NCI-H2227 (cell line): Measurements from ENCODE around the gene CD36.
A peak's percentile ranks its signal among the peaks of the same experiment; 100 is the strongest.

Source experiments
- DNase-seq: peaks from one replicate; lab custom pipeline; 2025; ENCODE audit not compliant: unreplicated experiment; lab: John Stamatoyannopoulos, UW

CD36 gene

GRCh38 chr7:80686576-80686975, 48.1 kb downstream of the CD36 start:
- no peak for DNase-seq

- peak; percentile 86 for DNase-seq
Observed at GRCh38 chr7:80699045-80699638, 60.7 kb downstream of the CD36 start.

- DNase-seq: no peak
Observed at GRCh38 chr7:80699721-80700256, 61.3 kb downstream of the CD36 start.

- no peak for DNase-seq
Observed at GRCh38 chr7:80703272-80703671, 64.8 kb downstream of the CD36 start.

- DNase-seq: no peak
Observed at GRCh38 chr7:80705130-80705781, 66.8 kb downstream of the CD36 start.

GRCh38 chr7:80707318-80707717, 68.9 kb downstream of the CD36 start:
- no peak for DNase-seq

GRCh38 chr7:80708123-80708522, 69.7 kb downstream of the CD36 start:
- DNase-seq: no peak

GRCh38 chr7:80711531-80711930, 73.1 kb downstream of the CD36 start:
- DNase-seq: no peak

GRCh38 chr7:80719261-80719660, 80.8 kb downstream of the CD36 start:
- DNase-seq: no peak

GRCh38 chr7:80720146-80720545, 81.7 kb downstream of the CD36 start:
- no peak for DNase-seq

- no peak for DNase-seq
Observed at GRCh38 chr7:80721883-80722615, 83.6 kb downstream of the CD36 start.

- no peak for DNase-seq
Observed at GRCh38 chr7:80722616-80723195, 84.3 kb downstream of the CD36 start.

- DNase-seq: no peak
Observed at GRCh38 chr7:80724249-80724871, 85.9 kb downstream of the CD36 start.

- no peak for DNase-seq
Observed at GRCh38 chr7:80725181-80725611, 86.8 kb downstream of the CD36 start.
